ENCODE measurements around the gene MAMLD1. TPM values are rescaled to one million over a fixed set of nuclear protein-coding genes. Genes with fewer than 3 reads are reported as not detected.
A peak's percentile ranks its signal among the peaks of the same experiment; 100 is the strongest.

The MAMLD1 gene
- polyA plus RNA-seq, 1 donor (not counting 4 experiments of a cell fraction or from before 2014, with no cell fraction given) = 0.98 TPM

DNA sequence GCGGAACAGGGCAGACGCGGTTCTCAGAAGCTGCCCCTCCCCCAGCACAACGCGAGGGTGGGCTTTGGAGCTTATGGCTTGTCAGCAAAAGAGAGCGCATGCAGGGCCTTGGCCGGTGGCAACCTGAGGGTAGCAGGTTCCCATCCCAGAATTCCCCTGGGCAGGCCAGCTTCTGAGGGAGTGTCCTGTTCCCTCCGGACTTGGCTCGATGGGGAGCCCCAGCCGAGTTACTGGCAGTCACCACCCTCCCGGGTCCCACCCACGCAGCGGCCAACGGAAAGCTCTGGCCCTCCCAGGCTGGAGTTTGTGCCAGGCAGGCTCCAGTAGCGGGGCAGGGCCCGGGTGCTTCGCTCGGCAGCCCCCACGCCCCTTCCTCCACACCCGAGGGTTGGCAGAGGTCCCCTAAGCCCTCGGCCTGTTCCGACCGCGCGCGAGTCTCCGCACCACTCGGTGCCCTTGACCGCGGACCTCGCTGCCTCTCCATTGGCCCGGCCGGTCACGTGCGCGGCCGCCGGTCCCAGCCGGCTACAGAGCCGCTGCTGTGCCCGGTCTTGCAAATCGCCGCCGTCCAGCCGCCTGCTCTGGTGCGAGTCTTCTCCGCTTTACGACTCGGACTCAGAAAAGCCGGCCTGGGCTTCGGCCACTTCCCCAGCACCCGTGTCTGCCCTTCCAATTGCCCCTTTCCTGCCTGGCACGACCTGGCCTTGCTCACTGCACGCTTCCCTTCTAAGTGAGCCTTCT lies 184.4 kb downstream of the MAMLD1 start:
- H3K4me1 ChIP-seq (ENCODE audit: control insufficient read depth, extremely low read depth, insufficient read depth, low read length) = peaks cover 5% of the 10 kb centered on the region
- FAIRE-seq (no peak), DNase-seq (ENCODE audit: low read depth, low spot score) (no peak)
- no peaks in the 10 kb centered on the region for H4K20me1 ChIP-seq (ENCODE audit: control insufficient read depth, extremely low read depth, insufficient read depth, low read length)
- H3K27me3 ChIP-seq (ENCODE audit: control insufficient read depth, extremely low read depth, insufficient read depth, low read length) = no peaks in the 10 kb centered on the region
- dilution Hi-C loops (cut with MboI; ENCODE audit: extremely low pct_ligation_motif_present, low sequenced_read_pairs) = no loop called here
- H2AFZ ChIP-seq (ENCODE audit: control insufficient read depth, low read length) = peak overlapping the region; percentile 51
- H3K36me3 ChIP-seq (ENCODE audit: control insufficient read depth in 2 of 2, extremely low read depth in 1 of 2, insufficient read depth in 2 of 2, low read length in 2 of 2) = no peaks in the 10 kb centered on the region
- no peak overlapping the region for H3K27ac ChIP-seq (ENCODE audit: control insufficient read depth, insufficient read depth, low read length)
- H3K79me2 ChIP-seq (ENCODE audit: control insufficient read depth, insufficient read depth, low read length) = no peaks in the 10 kb centered on the region
- TF ChIP-seq, protein P1, sequence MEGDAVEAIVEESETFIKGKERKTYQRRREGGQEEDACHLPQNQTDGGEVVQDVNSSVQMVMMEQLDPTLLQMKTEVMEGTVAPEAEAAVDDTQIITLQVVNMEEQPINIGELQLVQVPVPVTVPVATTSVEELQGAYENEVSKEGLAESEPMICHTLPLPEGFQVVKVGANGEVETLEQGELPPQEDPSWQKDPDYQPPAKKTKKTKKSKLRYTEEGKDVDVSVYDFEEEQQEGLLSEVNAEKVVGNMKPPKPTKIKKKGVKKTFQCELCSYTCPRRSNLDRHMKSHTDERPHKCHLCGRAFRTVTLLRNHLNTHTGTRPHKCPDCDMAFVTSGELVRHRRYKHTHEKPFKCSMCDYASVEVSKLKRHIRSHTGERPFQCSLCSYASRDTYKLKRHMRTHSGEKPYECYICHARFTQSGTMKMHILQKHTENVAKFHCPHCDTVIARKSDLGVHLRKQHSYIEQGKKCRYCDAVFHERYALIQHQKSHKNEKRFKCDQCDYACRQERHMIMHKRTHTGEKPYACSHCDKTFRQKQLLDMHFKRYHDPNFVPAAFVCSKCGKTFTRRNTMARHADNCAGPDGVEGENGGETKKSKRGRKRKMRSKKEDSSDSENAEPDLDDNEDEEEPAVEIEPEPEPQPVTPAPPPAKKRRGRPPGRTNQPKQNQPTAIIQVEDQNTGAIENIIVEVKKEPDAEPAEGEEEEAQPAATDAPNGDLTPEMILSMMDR (optimal IDR thresholded peaks at IDR 0.05 in 1 of 3, IDR thresholded peaks at IDR 0.05 in 1 of 3, conservative IDR thresholded peaks at IDR 0.05 in 1 of 3; ENCODE audit: extremely low read depth in 1 of 3, insufficient read depth in 2 of 3, low read length in 3 of 3) = no peak
- TF ChIP-seq EZH2 (IDR thresholded peaks at IDR 0.05; ENCODE audit: low read length) = no peak
- H3K9me3 ChIP-seq (ENCODE audit: control insufficient read depth, low read depth, low read length) = no peaks in the 10 kb centered on the region
- no peak overlapping the region for H3K9ac ChIP-seq (ENCODE audit: control insufficient read depth, extremely low read depth, insufficient read depth, low read length)
- no peaks in the 10 kb centered on the region for H3K9me1 ChIP-seq (ENCODE audit: control insufficient read depth, extremely low read depth, insufficient read depth, low read length)
- H3K4me2 ChIP-seq (ENCODE audit: control insufficient read depth, extremely low read depth, insufficient read depth, low read depth, low read length) = peak overlapping the region; percentile 4
- H3K4me3 ChIP-seq (ENCODE audit: control insufficient read depth in 2 of 3, extremely low read depth in 1 of 3, insufficient read depth in 2 of 3, low read depth in 1 of 3, low read length in 3 of 3) = no peak overlapping the region

GRCh38 chrX:150548251-150548650 lies 185.1 kb downstream of the MAMLD1 start:
- no peak overlapping the region for H3K9ac ChIP-seq (ENCODE audit: control insufficient read depth, extremely low read depth, insufficient read depth, low read length)

More at GRCh38 chrX:150548251-150548650, 185.1 kb downstream of the MAMLD1 start:
- Histone ChIP-seq H3K9me1 (ENCODE audit: control insufficient read depth, extremely low read depth, insufficient read depth, low read length) (no peaks in the 10 kb centered on the region), H3K27ac (ENCODE audit: control insufficient read depth, insufficient read depth, low read length) (no peak overlapping the region), H3K4me2 (ENCODE audit: control insufficient read depth, extremely low read depth, insufficient read depth, low read depth, low read length) (no peak overlapping the region), H3K36me3 (ENCODE audit: control insufficient read depth in 2 of 2, extremely low read depth in 1 of 2, insufficient read depth in 2 of 2, low read length in 2 of 2) (no peaks in the 10 kb centered on the region), H4K20me1 (ENCODE audit: control insufficient read depth, extremely low read depth, insufficient read depth, low read length) (no peaks in the 10 kb centered on the region), H3K4me1 (ENCODE audit: control insufficient read depth, extremely low read depth, insufficient read depth, low read length) (peaks cover 5% of the 10 kb centered on the region), H2AFZ (ENCODE audit: control insufficient read depth, low read length) (peak overlapping the region; percentile 3), H3K79me2 (ENCODE audit: control insufficient read depth, insufficient read depth, low read length) (no peaks in the 10 kb centered on the region), H3K27me3 (ENCODE audit: control insufficient read depth, extremely low read depth, insufficient read depth, low read length) (no peaks in the 10 kb centered on the region), H3K4me3 (ENCODE audit: control insufficient read depth in 2 of 3, extremely low read depth in 1 of 3, insufficient read depth in 2 of 3, low read depth in 1 of 3, low read length in 3 of 3) (no peak overlapping the region), H3K9me3 (ENCODE audit: control insufficient read depth, low read depth, low read length) (no peaks in the 10 kb centered on the region)
- no peak for DNase-seq (ENCODE audit: low read depth, low spot score)
- no peak for TF ChIP-seq EZH2 (IDR thresholded peaks at IDR 0.05; ENCODE audit: low read length)
- TF ChIP-seq, protein P1 (optimal IDR thresholded peaks at IDR 0.05 in 1 of 3, IDR thresholded peaks at IDR 0.05 in 1 of 3, conservative IDR thresholded peaks at IDR 0.05 in 1 of 3; ENCODE audit: extremely low read depth in 1 of 3, insufficient read depth in 2 of 3, low read length in 3 of 3) = no peak
- no peak for FAIRE-seq
- dilution Hi-C loops (cut with MboI; ENCODE audit: extremely low pct_ligation_motif_present, low sequenced_read_pairs) = no loop called here

All from keratinocyte (primary cell).